HEK293 (cell line): ENCODE results near the gene C22orf15.

Experiments
- CTCF ChIA-PET: fragments of 350-600 bp; formaldehyde crosslinking; extraction: SDS; loops from one replicate; lab custom pipeline; 2021; ENCODE audit warnings: antibody characterized with exemption; lab: Yijun Ruan, JAX
- POLR2A ChIA-PET: fragments of 300-600 bp; formaldehyde crosslinking; extraction: SDS; loops from one replicate; lab custom pipeline; 2020; ENCODE audit warnings: antibody characterized with exemption, inconsistent platforms; lab: Yijun Ruan, JAX
- H3K27ac ChIP-seq: fragments of 200-500 bp; sonication (Bioruptor generic); 2 replicates; pipeline ENCODE4 v1.5.1; 2014; ENCODE audit warnings: low read depth, low read length, control low read depth, inconsistent platforms; ENCODE audit errors: extremely low read depth
- H3K36me3 ChIP-seq, 2 experiments: fragments of 200-500 bp in 1 of 2; sonication (Bioruptor generic) in 1 of 2; 1 replicate in 1 of 2; 2 replicates in 1 of 2; pipeline ENCODE4 v1.5.1; 2014 to 2017; ENCODE audit warnings: inconsistent platforms in 2 of 2, low read length in 2 of 2; ENCODE audit not compliant: control insufficient read depth in 2 of 2, insufficient read depth in 1 of 2
- H3K4me1 ChIP-seq: fragments of 200-500 bp; sonication (Bioruptor generic); 2 replicates; pipeline ENCODE4 v1.5.1; 2014; ENCODE audit warnings: mild to moderate bottlenecking, low read length, inconsistent platforms; ENCODE audit not compliant: control insufficient read depth, insufficient read depth
- H3K4me3 ChIP-seq: 2 replicates; pipeline ENCODE4 v1.5.1; 2011; ENCODE audit warnings: low read depth, mild to moderate bottlenecking, control low read depth, low read length, moderate library complexity
- H3K9me3 ChIP-seq: fragments of 200-500 bp; sonication (Bioruptor generic); 2 replicates; pipeline ENCODE4 v1.5.1; 2014; ENCODE audit warnings: low read depth, low read length, inconsistent platforms; ENCODE audit not compliant: control insufficient read depth, insufficient read depth
- EGR2 ChIP-seq: fragments of 450-650 bp; formaldehyde crosslinking; IDR thresholded peaks from 2 replicates; pipeline ENCODE4 v1.5.1; 2016; ENCODE audit warnings: low read depth, missing biosample characterization, missing genetic modification characterization
- HOXC10 ChIP-seq: sonication (generic); formaldehyde crosslinking; IDR thresholded peaks from 2 replicates; pipeline ENCODE4 v1.8.1; 2023; ENCODE audit warnings: mild to moderate bottlenecking, missing genetic modification reagents
- KLF7 ChIP-seq: fragments of 450-650 bp; formaldehyde crosslinking; IDR thresholded peaks from 2 replicates; pipeline ENCODE4 v1.5.1; 2016; ENCODE audit warnings: missing biosample characterization, missing genetic modification characterization, borderline replicate concordance
- MZF1 ChIP-seq: fragments of 450-650 bp; formaldehyde crosslinking; IDR thresholded peaks from 2 replicates; pipeline ENCODE4 v1.5.1; 2017; ENCODE audit warnings: missing biosample characterization, missing genetic modification characterization, borderline replicate concordance
- SP2 ChIP-seq: fragments of 450-650 bp; formaldehyde crosslinking; IDR thresholded peaks from 2 replicates; pipeline ENCODE4 v1.5.1; 2016; ENCODE audit warnings: missing biosample characterization, missing genetic modification characterization
- ZBTB20 ChIP-seq: fragments of 450-650 bp; formaldehyde crosslinking; IDR thresholded peaks from 2 replicates; pipeline ENCODE4 v1.5.1; 2016; ENCODE audit warnings: missing biosample characterization, missing genetic modification characterization
- ZFHX2 ChIP-seq: fragments of 450-650 bp; formaldehyde crosslinking; conservative IDR thresholded peaks from 2 replicates; pipeline ENCODE4 v1.5.1; 2016; ENCODE audit warnings: missing biosample characterization, missing genetic modification characterization
- ZFP37 ChIP-seq: fragments of 450-650 bp; formaldehyde crosslinking; IDR thresholded peaks from 2 replicates; pipeline ENCODE4 v1.5.1; 2016; ENCODE audit warnings: missing biosample characterization, missing genetic modification characterization
- ZFP41 ChIP-seq: fragments of 450-650 bp; formaldehyde crosslinking; IDR thresholded peaks from 2 replicates; pipeline ENCODE4 v1.5.1; 2016; ENCODE audit warnings: missing biosample characterization, missing genetic modification characterization, borderline replicate concordance
- ZNF146 ChIP-seq: fragments of 450-650 bp; formaldehyde crosslinking; IDR thresholded peaks from 2 replicates; pipeline ENCODE4 v1.5.1; 2016; ENCODE audit warnings: missing biosample characterization, missing genetic modification characterization
- ZNF157 ChIP-seq: fragments of 450-650 bp; formaldehyde crosslinking; IDR thresholded peaks from 2 replicates; pipeline ENCODE4 v1.5.1; 2016; ENCODE audit warnings: missing biosample characterization, missing genetic modification characterization
- ZNF292 ChIP-seq: fragments of 450-650 bp; formaldehyde crosslinking; IDR thresholded peaks from 2 replicates; pipeline ENCODE4 v1.5.1; 2016; ENCODE audit warnings: low read depth, missing biosample characterization, missing genetic modification characterization, borderline replicate concordance
- ZNF426 ChIP-seq: fragments of 450-650 bp; formaldehyde crosslinking; IDR thresholded peaks from 2 replicates; pipeline ENCODE4 v1.5.1; 2017; ENCODE audit warnings: missing biosample characterization, missing genetic modification characterization, mild to moderate bottlenecking, inconsistent platforms, moderate library complexity
- ZNF514 ChIP-seq: fragments of 450-650 bp; formaldehyde crosslinking; IDR thresholded peaks from 2 replicates; pipeline ENCODE4 v1.5.1; 2016; ENCODE audit warnings: missing biosample characterization, missing genetic modification characterization
- ZNF548 ChIP-seq: fragments of 450-650 bp; formaldehyde crosslinking; IDR thresholded peaks from 2 replicates; pipeline ENCODE4 v1.5.1; 2016; ENCODE audit warnings: missing biosample characterization, missing genetic modification characterization
- ZNF558 ChIP-seq: fragments of 450-650 bp; formaldehyde crosslinking; IDR thresholded peaks from 2 replicates; pipeline ENCODE4 v1.5.1; 2016; ENCODE audit warnings: missing biosample characterization, missing genetic modification characterization
- ZNF560 ChIP-seq: fragments of 450-650 bp; formaldehyde crosslinking; IDR thresholded peaks from 2 replicates; pipeline ENCODE4 v1.5.1; 2017; ENCODE audit warnings: missing biosample characterization, missing genetic modification characterization, borderline replicate concordance
- ZNF585B ChIP-seq: fragments of 450-650 bp; formaldehyde crosslinking; IDR thresholded peaks from 2 replicates; pipeline ENCODE4 v1.5.1; 2016; ENCODE audit warnings: missing biosample characterization, missing genetic modification characterization
- ZNF596 ChIP-seq: fragments of 450-650 bp; IDR thresholded peaks from 2 replicates; pipeline ENCODE4 v1.5.0; 2018; ENCODE audit warnings: missing biosample characterization, mild to moderate bottlenecking, missing genetic modification characterization, moderate library complexity
- ZNF629 ChIP-seq: fragments of 450-650 bp; formaldehyde crosslinking; IDR thresholded peaks from 2 replicates; pipeline ENCODE4 v1.5.1; 2017; ENCODE audit warnings: missing biosample characterization, missing genetic modification characterization
- ZNF639 ChIP-seq: fragments of 450-650 bp; formaldehyde crosslinking; IDR thresholded peaks from 2 replicates; pipeline ENCODE4 v1.5.1; 2016; ENCODE audit warnings: missing biosample characterization, missing genetic modification characterization
- ZNF645 ChIP-seq: fragments of 450-650 bp; formaldehyde crosslinking; IDR thresholded peaks from 2 replicates; pipeline ENCODE4; 2016; ENCODE audit warnings: missing biosample characterization, missing genetic modification characterization
- ZNF664 ChIP-seq: fragments of 450-650 bp; formaldehyde crosslinking; IDR thresholded peaks from 2 replicates; pipeline ENCODE4 v1.5.1; 2016; ENCODE audit warnings: missing biosample characterization, missing genetic modification characterization
- ZSCAN30 ChIP-seq: fragments of 450-650 bp; IDR thresholded peaks from 2 replicates; pipeline ENCODE4 v1.5.1; 2018; ENCODE audit warnings: missing biosample characterization, mild to moderate bottlenecking, missing genetic modification characterization, moderate library complexity
- TF ChIP-seq, protein P1 (sequence below): fragments of 450-650 bp; formaldehyde crosslinking; optimal IDR thresholded peaks from 2 replicates; pipeline ENCODE3; 2016; ENCODE audit warnings: missing biosample characterization, mild to moderate bottlenecking, missing genetic modification characterization
- TF ChIP-seq, protein P2 (sequence below): fragments of 450-650 bp; formaldehyde crosslinking; IDR thresholded peaks from 2 replicates; pipeline ENCODE4 v1.5.1; 2016; ENCODE audit warnings: missing biosample characterization, missing genetic modification characterization
- TF ChIP-seq, protein P3 (sequence below): fragments of 450-650 bp; formaldehyde crosslinking; IDR thresholded peaks from 2 replicates; pipeline ENCODE4 v1.5.1; 2016; ENCODE audit warnings: missing biosample characterization, missing genetic modification characterization

The C22orf15 gene

GRCh38 chr22:23791738-23792645 lies 29.2 kb downstream of the C22orf15 start:
- H3K4me3 ChIP-seq: no peak overlapping the region
- H3K9me3 ChIP-seq: no peaks in the 10 kb centered on the region
- TF ChIP-seq ZNF664: no peak
- TF ChIP-seq ZNF645 (tag by site-specific recombination): no peak
- TF ChIP-seq ZNF560 (tag by site-specific recombination): no peak
- TF ChIP-seq, protein P1, sequence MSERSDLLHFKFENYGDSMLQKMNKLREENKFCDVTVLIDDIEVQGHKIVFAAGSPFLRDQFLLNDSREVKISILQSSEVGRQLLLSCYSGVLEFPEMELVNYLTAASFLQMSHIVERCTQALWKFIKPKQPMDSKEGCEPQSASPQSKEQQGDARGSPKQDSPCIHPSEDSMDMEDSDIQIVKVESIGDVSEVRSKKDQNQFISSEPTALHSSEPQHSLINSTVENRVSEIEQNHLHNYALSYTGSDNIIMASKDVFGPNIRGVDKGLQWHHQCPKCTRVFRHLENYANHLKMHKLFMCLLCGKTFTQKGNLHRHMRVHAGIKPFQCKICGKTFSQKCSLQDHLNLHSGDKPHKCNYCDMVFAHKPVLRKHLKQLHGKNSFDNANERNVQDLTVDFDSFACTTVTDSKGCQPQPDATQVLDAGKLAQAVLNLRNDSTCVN (tag by site-specific recombination): no peak
- no peak for TF ChIP-seq ZNF639 (tag by site-specific recombination)
- TF ChIP-seq ZNF426 (tag by site-specific recombination): no peak
- TF ChIP-seq, protein P2, sequence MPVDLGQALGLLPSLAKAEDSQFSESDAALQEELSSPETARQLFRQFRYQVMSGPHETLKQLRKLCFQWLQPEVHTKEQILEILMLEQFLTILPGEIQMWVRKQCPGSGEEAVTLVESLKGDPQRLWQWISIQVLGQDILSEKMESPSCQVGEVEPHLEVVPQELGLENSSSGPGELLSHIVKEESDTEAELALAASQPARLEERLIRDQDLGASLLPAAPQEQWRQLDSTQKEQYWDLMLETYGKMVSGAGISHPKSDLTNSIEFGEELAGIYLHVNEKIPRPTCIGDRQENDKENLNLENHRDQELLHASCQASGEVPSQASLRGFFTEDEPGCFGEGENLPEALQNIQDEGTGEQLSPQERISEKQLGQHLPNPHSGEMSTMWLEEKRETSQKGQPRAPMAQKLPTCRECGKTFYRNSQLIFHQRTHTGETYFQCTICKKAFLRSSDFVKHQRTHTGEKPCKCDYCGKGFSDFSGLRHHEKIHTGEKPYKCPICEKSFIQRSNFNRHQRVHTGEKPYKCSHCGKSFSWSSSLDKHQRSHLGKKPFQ (tag by site-specific recombination): no peak
- no peak for TF ChIP-seq ZFP41 (tag by site-specific recombination)
- TF ChIP-seq KLF7 (tag by site-specific recombination): no peak
- TF ChIP-seq ZBTB20 (tag by site-specific recombination): no peak
- no peak for TF ChIP-seq ZNF629 (tag by site-specific recombination)
- no peak for TF ChIP-seq SP2 (tag by site-specific recombination)
- no peak for TF ChIP-seq ZNF146
- H3K27ac ChIP-seq: 0 out of 2 replicates have a peak overlapping the region, but pooled peaks have one; percentile 30
- POLR2A ChIA-PET: no interaction called here
- peaks cover 9% of the 10 kb centered on the region for H3K4me1 ChIP-seq
- peaks cover 46 to 63% of the 10 kb centered on the region in 2 experiments for H3K36me3 ChIP-seq
- CTCF ChIA-PET: interaction anchor here (0.7 to 1.2 kb wide), 3 partner anchors 17 to 23 kb away, joined by 3 to 6 read pairs (median 4); no protein-coding TSS in a partner anchor

DNA sequence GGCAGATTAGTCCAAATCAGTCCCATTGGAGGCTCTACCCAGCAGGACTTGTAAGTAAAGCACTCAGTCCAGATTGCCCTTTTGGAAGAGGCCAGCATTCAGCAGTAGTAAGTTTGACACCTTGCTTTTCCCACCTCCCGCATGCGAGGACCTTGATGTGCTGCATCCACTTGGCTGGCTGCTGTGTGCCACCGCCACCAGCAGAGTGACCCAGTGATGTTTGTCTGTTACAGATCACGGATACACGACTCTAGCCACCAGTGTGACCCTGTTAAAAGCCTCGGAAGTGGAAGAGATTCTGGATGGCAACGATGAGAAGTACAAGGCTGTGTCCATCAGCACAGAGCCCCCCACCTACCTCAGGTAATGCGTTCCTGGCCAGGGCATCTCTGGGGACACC lies 30.5 kb downstream of the C22orf15 start:
- H3K27ac ChIP-seq: no peak overlapping the region
- CTCF ChIA-PET: interaction anchor here (0.6 to 1.2 kb wide), 2 partner anchors 18 to 20 kb away, joined by 4 to 6 read pairs; no protein-coding TSS in a partner anchor
- H3K4me3 ChIP-seq: no peak overlapping the region
- POLR2A ChIA-PET: no interaction called here
- H3K36me3 ChIP-seq: peaks cover 59 to 71% of the 10 kb centered on the region in 2 experiments
- H3K9me3 ChIP-seq: no peaks in the 10 kb centered on the region
- peaks cover 4% of the 10 kb centered on the region for H3K4me1 ChIP-seq
- no peak for TF ChIP-seq ZNF596
- no peak for TF ChIP-seq ZNF585B (tag by site-specific recombination)
- TF ChIP-seq ZNF664: no peak
- TF ChIP-seq HOXC10 (CRISPR knock-in tag): no peak
- no peak for TF ChIP-seq ZNF558
- no peak for TF ChIP-seq ZNF157 (tag by site-specific recombination)
- TF ChIP-seq, protein P3, sequence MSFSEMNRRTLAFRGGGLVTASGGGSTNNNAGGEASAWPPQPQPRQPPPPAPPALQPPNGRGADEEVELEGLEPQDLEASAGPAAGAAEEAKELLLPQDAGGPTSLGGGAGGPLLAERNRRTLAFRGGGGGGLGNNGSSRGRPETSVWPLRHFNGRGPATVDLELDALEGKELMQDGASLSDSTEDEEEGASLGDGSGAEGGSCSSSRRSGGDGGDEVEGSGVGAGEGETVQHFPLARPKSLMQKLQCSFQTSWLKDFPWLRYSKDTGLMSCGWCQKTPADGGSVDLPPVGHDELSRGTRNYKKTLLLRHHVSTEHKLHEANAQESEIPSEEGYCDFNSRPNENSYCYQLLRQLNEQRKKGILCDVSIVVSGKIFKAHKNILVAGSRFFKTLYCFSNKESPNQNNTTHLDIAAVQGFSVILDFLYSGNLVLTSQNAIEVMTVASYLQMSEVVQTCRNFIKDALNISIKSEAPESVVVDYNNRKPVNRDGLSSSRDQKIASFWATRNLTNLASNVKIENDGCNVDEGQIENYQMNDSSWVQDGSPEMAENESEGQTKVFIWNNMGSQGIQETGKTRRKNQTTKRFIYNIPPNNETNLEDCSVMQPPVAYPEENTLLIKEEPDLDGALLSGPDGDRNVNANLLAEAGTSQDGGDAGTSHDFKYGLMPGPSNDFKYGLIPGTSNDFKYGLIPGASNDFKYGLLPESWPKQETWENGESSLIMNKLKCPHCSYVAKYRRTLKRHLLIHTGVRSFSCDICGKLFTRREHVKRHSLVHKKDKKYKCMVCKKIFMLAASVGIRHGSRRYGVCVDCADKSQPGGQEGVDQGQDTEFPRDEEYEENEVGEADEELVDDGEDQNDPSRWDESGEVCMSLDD (tag by site-specific recombination): no peak
- TF ChIP-seq MZF1: no peak
- no peak for TF ChIP-seq ZNF548 (tag by site-specific recombination)
- no peak for TF ChIP-seq ZSCAN30 (tag by site-specific recombination)
- TF ChIP-seq ZNF292 (tag by site-specific recombination): no peak
- TF ChIP-seq EGR2 (tag by site-specific recombination): no peak
- TF ChIP-seq ZNF514 (tag by site-specific recombination): no peak
- no peak for TF ChIP-seq ZFP37 (tag by site-specific recombination)
- no peak for TF ChIP-seq ZFHX2 (tag by site-specific recombination)
